Colon (tissue), 2 donors: ENCODE data around the gene TFPI2.

Source experiments
- FAIRE-seq: peaks from 2 replicates; lab custom pipeline; 2012; peaks lifted over from hg19 to GRCh38; lab: Jason Lieb, UNC
- donor health status: control.
- donor health status: control.

The TFPI2 gene

DNA sequence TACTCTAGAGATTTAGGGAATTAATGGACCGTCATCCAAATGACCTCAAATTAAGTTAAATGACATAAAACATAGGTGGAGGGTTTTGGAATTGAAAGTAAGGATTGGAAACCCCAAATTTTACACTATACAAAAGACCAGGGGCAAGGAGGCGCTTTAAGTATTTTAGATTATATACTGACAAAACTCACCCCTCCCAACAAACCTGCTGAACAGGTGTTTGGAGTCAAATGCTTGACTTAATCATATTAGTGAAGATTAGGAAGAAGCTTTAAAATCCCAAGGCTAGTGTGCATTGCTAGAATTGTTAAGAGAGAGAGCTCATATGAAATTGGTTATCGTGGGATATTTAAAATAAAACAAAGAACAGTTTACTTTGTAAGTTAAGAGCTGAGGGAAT, 15.7 kb upstream of the TFPI2 start, which contains the start of gene GNGT1:
GNGT1 (plus strand) TSS at position 301 of the 400 bp plus-strand sequence. CDS start 180 bp downstream, outside the sequence.
- FAIRE-seq, result no peak

DNA sequence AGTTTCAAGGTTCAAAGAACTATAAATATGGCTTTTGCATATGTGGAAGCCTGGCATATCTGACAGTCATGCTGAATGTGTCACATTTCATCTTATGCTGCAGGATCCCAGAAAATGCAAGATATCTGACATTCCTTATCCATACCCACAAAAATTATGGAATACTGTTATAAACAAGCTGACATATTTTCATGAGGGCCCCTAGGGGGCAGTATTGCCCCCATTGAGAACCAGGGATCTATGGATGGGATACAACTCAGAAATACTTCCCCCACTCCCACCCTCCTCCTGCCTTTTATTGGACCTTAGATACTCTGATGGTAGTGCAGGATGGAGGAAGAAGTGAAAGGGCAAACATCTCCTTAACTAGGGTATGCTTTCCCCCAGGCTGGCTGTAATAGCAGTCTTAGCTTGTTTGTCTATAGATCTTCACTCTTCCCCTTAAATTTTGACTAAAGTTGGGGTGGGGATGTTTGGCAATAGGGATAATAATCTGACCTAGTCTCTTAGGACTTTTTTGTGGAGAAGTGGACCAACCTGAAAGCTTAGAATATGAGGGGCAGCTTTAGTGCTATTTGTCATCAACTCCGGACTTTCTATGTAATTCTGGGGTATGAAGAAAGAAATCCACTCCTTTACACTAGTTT, 12.3 kb upstream of the TFPI2 start:
- no peak for FAIRE-seq

DNA sequence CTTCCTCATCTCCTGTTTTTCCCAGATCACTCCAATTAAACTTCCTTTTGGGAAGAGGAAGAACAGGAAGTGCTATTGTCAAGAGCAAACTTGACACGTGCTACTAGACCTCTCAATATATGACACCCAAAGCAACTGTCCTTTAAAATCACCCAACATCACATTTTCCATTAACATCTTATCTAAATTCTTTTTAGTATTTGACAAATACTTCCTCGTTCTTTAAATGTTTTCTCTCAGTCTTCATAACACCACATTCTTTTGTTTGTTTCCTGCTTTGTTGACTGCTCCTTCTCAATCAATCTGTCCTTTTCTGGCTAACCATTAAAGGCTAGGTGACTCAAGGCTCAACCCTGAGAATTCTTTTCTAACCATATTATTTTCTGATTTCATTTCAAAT, 7.1 kb upstream of the TFPI2 start:
- FAIRE-seq, result no peak

DNA sequence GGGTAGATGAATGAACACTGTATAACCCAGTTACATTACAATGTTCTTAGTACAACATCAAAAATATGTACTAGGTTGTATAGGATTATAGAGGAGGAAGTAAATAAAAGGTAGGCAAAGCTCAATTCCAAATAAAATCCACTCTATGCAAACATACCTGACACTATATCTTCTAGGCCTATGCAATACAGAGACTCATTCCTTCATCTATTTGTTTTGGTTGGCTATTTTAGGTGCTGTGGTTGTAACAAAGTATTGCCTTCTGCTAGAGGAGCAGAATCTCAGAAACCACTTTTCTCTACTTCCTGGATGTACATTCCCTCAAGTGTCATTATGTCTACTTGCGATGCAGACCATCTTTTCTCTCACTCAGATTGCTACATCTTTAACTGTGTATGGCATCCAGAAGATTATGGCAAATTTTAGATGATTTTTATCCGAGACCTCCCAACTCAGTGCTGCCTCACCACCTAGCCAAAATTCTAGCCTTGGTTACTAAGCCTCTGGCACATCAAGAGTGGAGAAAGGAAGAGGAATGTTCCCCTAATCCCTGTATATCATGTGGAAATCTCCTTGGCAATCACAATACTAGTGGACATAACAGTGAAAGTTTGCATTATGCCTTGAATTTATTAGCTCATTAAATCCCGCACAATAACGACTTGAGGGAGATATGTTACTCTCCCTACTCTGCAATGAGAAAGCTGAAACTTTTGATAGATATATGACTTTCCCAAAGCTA, 5.5 kb upstream of the TFPI2 start:
- FAIRE-seq, result no peak

DNA sequence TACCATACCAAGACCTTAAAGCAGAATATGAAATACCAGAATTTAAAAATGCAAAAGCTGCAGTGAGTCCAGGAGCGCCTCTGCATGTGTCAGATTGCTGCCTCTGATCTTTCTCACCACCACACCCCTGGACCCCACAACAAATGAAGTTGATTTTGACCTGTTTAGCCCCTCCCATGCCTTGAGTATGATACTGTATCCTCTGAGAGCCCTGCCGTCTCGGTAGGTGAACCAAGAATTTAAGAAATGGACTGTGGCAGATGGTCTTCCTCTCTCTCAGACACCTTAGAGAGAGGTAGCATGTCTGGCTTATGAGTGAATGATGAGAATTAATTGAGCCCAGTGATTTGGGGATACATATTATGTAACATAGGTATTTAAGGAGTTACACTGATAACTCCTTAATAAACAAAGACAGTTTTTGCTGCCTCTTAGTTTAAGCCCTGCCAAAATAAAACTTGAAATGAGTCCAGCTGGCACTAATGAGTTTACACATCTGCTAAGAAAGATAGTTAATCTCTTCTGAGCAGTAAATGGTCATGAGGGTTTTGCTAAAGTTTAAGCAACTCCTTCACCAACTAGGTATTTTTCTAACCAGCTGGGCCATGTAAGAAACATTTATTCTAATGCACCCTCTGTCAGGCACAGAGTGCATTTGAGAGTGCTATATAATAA, 4.5 kb upstream of the TFPI2 start:
- FAIRE-seq, result no peak

DNA sequence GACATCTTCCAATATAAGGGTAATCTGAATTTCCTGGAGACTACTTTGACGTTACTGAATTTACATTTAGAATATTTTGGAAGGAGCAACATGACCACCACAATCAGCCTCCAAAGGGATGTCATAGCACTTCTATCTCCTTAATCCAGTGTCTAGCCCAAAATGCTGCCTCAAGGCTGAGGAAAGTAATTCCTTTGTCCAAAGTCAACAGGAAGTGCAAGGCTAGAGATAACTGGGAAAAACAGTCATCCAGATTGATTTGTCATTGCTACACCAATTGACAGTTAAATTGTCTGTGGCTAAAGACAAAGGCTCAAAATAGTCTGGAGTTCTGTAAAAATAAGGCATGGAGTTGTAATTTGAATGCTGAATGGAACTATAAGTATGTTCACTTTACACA, 3.9 kb upstream of the TFPI2 start:
- no peak for FAIRE-seq

DNA sequence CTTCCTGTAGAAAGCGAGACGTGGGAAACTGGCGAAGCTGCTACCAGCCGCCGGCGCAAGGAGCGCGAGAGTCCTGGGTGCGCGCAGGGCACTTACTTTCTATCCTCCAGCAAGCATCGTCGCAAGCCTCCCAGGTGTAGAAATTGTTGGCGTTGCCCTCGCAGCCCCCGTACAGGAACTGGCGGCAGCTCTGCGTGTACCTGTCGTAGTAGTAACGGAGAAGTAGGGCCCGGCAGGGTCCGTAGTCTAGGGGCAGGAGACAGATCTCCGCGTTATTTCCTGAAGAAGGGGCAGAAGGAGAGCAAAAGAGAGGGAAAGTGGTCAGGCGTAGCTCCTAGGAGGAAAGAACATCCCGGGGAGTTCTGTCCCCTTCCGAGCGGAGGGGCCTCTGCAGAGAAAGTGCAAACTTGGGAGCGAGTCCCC, 501 bp downstream of the TFPI2 start:
- FAIRE-seq, result no peak

DNA sequence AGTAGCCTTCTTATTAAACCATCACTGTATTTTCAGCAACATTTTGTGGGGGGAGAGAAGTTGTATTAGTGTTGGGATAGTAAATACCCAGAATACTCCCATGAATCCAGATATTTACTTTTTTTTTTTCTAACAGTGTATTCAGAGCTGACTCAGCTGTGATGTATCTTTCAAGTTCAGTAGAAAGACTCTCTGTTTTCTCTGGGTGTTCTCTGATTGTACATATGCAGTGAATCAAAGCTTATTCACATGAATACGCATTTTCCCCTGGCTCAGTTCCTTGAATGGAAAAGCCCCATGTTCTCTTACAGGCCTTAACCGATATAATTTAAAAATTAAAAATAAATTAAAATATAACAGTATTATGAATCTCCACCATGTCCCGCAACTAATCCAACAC, 1.3 kb downstream of the TFPI2 start:
- FAIRE-seq, result no peak

DNA sequence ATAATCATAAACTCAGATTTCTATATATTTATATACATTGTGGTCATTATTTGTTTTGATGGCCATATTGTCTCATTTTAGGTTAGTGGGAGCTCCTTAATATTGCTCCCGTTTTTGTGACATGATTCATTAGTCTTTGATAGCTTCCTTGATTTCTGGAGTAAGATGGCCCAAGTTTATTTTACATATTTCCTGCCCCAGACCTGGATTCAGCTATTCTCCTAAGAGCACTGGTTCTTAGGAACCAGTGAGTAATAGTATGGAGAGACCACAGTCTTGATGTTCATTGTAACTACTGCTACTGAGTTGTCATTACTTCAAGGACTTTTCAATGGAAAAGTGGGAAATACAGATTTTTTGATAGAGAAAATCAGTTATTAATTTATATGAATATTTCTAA, 6.0 kb downstream of the TFPI2 start:
- no peak for FAIRE-seq

DNA sequence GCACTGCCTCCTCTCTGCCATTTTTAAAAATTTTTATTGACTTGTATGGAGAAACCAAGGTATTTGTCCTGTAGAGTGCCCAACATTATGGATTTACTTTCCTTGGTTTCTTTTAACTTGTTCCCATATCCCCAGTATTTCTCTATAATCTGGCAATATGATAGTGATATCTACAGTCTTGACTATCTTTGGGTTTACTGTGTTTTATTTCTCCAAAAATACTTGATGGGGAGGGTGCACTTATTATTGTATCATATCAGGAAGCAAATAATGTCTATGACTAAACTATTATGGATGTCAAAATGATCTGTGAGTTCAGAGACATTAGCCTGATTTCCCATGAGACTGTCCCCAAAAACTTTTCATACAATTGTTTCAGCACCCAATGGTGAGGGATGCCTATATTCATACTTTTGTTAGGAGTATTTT, 6.6 kb downstream of the TFPI2 start:
- no peak for FAIRE-seq

DNA sequence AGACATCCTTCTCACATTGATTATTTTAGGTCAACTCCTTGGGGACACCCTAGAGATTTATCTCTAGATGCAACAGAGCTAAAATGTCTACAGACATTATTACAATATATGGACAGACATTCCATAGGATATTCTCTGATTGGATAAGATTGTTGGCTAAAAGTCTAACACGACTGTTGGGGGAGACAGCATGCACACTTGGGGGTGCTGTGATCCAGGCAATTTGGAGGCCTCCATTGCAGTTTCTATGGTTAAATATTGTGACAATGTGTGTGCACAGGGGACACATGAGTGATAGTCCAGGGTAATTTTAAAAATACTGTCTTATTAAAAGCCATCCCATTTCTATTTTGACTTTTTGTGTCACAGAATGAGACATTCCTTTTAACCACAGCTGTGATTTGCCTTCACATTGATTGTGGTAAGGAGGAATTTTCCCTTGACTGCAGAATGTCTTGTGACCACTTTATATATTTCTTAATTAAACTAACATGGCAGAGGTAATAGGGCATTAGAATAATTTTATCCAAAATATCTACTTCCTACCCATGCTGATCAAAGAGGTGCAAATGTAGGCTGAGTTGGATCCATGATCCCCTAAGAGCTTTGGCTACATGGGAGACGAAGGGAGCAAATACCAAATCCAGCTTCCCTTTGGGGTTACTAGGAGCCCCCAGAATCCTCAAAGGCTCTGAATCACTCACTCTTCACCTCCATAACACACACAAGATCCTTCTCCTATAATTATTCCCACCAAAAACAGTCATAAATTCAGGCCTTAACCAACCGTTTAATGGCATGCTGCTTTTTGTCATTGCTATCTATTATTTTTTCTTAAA, 7.3 kb downstream of the TFPI2 start:
- no peak for FAIRE-seq

DNA sequence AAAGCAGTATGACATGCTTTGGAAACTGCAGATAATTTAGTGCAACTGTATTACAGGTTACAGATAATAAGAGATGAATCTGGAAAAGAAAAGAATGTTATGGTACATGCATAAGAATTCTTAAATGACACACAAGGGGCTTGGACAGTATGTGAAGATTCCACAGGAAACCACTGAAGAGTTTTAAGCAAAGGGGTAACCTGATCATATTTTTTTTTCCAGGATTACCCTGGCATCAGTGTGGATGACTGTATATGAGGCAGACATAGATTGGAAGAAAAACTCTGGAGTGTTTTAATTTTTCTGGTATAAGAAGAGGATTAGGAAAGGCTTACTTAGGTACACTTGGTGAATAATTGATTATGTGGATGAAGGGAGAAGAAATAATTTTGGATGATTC, 8.1 kb downstream of the TFPI2 start:
- FAIRE-seq, result no peak

DNA sequence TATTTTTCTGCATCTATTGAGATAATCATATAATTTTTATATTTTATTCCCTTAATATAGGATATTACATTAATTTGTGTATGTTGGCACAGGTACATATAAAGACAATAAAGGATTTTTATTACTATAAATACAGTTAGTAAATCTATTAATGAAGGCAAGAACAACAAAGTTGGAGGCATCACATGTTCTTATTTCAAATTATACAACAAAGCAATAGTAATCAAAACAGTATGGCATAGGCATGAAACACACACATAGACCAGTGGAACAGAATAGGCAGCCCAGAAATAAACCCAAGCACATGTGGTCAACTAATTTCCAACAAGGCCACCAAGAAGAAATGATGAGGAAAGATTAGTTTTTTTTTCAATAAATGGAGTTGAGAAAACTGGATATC, 11.2 kb downstream of the TFPI2 start:
- FAIRE-seq, result no peak

DNA sequence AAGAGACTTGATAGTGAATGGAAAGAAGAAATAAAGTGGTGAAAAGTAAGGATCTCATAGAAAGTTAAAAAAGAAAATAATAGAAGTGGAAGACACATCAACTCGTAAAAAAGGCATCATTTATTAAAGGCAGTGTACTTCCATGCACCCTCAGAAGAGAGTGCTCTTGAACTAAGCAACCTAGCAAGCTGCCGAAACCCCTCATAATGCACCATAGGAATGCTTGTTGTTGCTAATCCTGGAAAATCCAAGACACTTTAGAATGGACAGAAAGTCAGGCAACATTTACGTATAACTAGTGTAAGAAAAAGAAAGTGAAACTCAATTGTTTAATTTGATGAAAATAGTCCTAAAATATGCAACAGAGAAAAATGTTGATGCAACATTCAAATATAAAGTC, 12.8 kb downstream of the TFPI2 start:
- no peak for FAIRE-seq

DNA sequence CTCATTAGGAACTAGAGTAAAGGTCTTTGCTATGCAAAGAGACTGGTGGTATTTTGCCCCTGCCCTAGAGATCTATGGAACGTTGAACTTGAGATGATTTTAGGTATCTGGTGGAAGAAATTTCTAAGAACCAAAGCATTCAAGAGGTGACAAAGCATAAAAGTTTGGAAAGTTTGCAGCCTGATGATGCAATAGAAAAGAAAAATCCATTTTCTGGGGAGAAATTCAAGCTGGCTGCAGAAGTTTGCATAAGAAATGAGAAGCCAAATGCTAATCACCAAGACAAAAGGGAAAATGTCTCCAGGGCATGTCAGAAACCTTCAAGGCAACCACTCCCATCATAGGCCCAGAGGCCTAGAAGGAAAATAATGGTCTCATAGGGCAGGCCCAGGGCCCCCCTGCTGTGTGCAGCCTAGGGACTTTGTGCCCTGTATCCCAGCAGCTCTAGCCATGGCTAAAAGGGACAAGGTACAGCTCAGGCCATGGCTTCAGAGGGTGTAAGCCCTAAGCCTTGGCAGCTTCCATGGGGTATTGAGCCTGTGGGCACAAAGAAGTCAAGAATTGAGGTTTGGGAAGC, 16.5 kb downstream of the TFPI2 start:
- no peak for FAIRE-seq

DNA sequence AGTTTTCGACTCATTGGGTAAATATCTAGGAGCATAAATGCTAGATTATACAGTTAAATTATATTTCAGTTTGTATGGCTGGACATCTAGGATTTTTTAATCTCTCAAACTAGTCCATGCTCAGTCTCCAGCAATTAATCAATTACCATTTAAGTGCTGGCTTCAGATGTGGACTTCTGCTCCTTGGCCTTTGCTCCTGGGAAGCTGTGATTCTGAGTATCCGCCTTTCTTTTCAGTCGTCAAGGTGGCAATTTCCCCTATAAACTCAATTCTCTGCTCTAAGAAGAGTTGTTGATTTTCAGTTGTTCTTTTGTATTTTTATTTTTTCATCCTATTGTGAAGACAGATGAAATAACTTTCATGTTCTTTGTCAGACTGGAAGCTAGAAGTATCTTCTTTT, 23.7 kb downstream of the TFPI2 start:
- FAIRE-seq, result no peak

DNA sequence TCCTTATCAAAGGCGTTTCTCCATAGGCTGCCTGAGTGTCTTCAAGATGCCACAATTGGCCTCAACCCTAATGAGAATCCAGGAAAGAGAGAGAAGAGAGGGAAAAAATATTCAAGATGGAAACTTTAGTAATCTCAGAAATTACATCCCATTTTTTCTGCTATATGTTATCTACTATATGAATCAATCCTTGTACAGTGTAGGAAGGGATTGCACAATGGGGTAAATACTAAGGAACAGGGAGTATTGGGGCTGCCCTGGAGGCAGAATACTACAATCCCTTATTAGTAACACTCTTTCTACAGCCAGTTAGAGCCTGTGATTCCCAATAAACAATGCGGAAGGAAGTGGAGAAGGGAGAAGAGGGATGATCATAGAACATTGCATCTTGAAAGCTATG, 27.9 kb downstream of the TFPI2 start:
- FAIRE-seq, result no peak

DNA sequence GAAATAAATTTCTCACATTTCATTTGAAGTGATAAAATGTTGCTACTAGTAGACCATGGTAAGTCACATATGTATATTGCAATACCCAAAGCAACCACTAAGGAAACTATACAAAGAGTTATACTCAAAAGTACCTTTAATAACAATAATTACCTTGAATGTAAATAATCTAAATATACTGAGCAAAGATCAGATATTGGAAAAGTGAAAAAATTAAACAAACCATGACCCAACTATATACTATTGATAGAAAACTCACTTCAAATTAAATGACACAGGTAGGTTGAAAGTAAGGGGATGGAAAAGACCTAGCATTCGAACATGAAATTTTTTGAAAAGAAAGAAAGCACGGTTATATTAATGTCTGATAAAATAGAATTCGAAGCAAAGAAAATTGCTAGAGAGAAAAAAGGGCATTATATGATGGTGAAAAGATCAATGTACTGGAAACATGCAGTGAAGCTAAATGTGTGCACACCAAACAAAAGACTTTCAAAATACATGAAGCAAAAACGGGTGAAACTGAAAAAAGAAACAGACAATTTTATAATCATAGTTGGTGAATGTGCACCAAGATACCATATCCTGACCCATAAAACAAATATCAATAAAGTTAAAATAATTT, 29.1 kb downstream of the TFPI2 start:
- FAIRE-seq, result no peak

DNA sequence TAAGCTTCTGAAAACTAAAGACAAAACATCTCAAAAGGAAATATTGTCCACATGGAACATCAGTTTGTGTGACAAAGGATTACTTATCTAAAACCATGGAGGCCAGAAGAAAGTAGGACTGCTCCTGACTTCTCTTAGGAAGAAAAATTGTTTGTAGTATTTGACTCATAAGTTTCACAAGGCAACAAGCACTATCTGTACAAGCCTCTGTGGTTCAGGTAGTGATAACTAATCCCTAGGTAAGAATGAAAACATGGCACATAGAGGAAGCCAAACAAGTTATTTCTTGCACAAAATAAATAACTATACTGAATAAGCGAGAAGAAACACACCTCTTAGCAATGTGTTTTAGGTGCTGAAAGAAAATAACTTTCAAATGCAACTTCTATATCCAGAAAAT, 30.3 kb downstream of the TFPI2 start:
- FAIRE-seq, result no peak

DNA sequence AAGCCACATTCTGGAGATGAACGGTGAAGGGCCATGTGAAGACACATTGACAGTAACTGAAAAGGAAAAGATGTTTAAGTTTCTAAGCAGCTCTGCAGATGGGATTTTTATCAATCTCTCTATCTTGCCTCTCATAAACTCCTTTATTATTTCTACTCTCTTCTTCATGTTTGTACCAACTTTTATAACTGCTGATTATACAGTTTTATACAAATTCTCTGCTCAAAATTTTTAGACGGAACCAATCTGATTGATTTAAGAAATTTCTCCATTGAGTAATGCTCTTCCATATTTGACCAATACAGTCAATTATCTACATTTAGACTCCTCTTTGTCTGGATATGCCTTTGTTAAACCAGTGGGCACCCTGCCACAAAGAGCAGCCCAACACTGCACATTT, 31.7 kb downstream of the TFPI2 start:
- FAIRE-seq, result no peak

DNA sequence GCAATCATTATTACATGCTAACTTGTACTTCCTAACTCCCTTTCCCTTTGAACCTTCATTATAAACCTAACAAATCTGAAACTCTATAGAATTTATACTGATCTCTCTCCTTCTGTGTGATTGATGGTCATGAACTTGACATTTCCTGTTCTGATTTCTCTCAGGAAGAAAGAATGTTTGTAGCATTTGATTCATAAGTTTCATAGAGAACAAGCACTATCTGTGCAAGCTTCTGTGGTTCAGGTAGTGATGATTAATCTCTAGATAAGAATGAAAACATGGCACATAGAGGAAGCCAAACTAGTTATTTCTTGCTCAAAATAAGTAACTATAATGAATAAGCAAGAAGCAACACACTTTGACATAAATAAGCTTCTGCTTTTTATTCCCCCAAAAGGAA, 34.2 kb downstream of the TFPI2 start:
- FAIRE-seq, result no peak

DNA sequence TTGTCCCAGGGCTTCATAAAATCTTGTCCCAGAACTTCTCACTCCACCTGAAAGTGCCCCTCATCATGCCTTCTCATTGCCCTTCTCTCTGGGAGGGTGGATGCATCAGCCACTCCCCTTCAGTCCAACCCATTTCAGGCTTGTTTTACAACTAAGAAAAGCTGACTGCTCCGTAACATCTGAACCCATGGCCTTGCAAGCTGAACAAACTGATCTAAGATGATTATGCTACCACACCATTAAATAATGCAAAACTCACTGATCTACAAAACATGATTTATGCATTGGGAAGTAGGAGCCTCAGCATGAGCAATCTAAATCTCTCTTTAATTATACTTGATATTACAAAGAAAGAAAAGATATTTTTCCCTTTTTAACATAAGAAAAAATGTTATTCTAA, 34.8 kb downstream of the TFPI2 start:
- no peak for FAIRE-seq
